GM19452 (cell line): Measurements from ENCODE around the gene ACAD9.
A peak's percentile ranks its signal among the peaks of the same experiment; 100 is the strongest.
"Not testable (repeated sequence)": the region's sequence is repeated elsewhere in the genome, so short reads cannot be mapped to it uniquely, and the experiment has no call there.

Experiments used
- ATAC-seq: cut with Tn5 transposase; IDR thresholded peaks from one replicate; pipeline ENCODE4 v1.9.1; 2021; ENCODE audit not compliant: unreplicated experiment

The ACAD9 gene

GRCh38 chr3:128879125-128879969, at the start of gene ACAD9:
ACAD9 (plus strand) TSS chr3:128879620; CDS start chr3:128879692, 72 bp downstream.
- ATAC-seq, result peak; percentile 84

DNA sequence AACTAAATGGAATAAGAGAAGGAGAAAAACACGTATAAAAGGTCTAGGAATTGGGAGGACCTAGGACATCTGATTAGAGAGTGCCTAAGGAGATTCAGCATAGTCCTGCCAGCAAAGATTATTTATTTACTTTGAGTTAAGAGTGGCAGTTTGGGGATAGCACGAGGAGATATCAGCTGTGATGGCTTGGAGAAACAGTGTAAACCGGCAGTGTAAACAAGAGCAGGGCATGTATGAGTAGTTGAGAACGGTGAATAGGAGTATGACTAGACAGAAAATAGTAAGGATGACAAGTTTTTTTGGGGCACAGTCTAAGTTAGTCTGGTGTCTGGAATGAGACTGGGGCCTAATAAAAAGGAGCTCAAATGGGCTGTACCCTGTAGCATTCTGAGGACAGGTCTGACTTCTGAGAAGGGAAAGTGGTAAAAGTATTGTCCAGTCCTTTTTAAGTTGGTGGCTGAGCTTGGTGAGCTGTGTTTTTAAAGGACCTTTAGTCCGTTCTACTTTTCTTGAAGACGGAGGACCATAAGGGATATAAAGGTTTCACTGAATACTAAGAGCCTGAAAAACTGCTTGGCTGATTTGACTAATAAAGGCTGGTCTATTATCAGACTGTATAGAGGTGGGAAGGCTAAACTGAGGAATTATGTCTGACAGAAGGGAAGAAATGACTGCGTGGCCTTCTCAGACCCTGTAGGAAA, 49.3 kb upstream of the ACAD9 start:
- ATAC-seq, result not testable (repeated sequence)

DNA sequence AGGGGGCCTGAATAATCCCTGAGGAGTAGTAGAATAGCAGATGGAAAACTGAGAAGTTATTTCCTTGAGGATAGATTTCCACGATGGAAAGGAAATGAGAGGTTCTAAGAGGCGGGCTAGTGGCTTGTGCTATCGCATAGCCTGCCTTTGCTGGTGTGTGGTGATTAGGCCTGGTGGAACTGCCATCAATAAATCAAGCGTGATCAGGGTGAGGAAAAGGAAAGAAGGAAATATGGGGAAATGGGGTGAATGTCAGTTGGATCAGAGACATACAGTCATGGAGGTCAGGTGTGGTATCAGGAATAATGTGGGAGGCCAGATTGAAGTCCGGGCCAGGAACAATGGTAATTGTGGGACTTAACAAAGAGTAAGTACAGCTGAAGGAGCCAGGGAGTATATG, 48.7 kb upstream of the ACAD9 start:
- not testable (repeated sequence) for ATAC-seq

DNA sequence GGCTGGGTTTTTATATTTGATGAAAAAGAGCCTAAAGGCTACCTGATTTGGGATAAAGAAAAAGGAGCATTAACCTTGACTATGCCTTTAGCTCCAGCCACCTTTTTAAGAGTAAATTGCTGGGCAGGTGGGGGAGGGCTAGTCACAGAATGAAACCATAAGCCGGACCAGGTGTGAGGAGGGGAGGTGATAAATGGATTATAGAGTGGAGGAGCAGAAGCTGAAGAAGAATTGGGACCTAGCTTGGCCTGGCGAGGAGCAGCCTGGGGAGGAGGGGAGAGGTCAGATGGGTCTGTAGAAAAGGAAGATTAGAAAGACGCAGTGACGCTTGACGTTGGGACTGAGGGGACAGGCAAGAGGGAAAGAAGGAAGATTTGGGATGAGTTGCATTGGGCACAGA, 46.4 kb upstream of the ACAD9 start:
- ATAC-seq, result not testable (repeated sequence)

DNA sequence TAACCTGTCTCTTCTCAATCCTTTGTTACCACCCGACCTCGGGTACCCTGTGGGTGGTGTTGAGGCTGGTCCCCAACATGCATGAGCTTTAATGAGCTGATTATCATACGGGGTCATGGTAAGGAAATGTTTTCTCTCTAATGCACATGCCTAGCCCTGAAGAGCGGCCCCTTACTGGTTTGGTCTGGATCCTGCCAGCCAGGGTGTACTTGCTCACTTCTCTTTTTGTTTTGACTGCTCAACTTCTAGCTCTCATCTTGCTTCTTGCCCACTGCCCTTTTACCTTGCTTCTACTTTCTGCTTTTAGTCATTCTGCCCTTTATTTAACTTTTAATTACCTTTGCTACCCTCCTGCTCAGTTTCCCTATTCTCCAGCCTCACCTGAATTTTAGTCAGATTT, 44.3 kb upstream of the ACAD9 start:
- no peak for ATAC-seq

GRCh38 chr3:128841926-128842920, 37.2 kb upstream of the ACAD9 start:
- no peak for ATAC-seq

GRCh38 chr3:128844502-128844901, 34.9 kb upstream of the ACAD9 start:
- ATAC-seq, result no peak

- ATAC-seq, result no peak
Observed at GRCh38 chr3:128845119-128845777, 34.2 kb upstream of the ACAD9 start.

DNA sequence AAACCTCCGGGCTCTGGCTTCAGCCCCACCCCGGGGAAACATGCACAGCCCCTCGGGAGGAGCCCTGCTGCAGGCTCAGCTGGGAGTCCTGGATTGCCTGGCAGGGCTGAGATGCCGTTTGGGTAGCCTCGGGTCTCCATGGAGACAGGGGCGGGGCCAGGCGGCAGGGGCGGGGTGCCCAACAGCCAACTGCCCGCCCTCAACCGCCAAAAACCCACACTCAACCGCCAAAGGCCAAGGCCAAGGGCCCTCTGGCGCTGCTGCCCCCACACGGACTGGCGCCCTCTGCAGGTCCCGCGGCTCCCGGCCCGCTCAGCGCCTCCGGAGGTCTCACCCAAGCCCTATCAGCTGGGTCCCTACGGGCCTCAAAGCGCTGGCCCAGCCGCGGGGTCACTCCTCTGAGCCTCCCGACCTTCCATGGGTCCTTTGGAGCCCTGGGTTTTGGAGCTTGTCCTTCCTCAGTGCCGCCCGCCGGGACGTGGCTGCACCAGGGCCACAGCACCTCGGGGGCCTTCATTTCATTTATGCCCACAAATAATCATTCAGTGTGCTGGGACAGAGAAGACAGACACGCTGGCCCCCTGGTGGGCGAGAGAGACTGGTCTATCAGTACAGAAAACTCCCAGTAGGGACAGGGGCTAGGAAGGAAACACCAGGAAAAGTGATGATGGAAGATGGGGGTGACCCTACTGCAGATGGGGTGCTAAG, 33.5 kb upstream of the ACAD9 start:
- ATAC-seq, result peak; percentile 82

GRCh38 chr3:128846486-128846891, 32.9 kb upstream of the ACAD9 start:
- ATAC-seq, result no peak

DNA sequence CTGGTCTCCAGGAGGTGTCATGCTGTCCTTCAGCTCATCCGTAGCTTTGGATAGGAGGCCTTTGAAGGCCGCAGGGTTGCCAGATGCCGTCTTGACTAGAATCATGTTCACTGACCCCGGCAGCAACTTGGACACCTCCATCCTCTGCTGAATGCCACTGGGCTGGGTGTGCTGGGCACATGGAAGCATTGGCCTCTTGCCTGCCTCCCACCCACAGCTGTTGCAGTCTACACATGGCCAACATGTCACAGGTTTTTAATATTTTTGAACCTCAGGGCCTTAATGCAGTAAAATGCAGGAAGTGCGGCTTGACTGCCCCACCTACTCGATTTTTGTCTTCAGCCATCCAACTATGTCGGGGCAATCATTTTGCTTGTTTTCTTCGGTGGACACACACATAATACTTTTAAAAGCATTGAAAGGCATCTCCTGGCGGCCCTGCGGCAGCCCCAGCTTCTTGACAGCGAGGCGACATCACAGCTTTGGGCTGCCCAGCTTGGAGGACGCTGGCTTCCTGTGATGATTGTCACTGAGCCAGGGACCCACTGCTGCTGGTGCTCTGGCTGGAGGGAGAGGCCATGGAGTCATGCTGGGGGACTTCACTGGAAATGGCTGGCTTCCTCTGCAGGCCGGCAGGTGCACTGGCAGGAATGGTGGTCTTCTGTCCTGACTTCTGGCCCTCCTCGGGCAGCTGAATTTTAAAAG, 31.6 kb upstream of the ACAD9 start:
- ATAC-seq, result no peak

- no peak for ATAC-seq
Observed at GRCh38 chr3:128848936-128849335, 30.5 kb upstream of the ACAD9 start.

GRCh38 chr3:128849911-128850455, 29.4 kb upstream of the ACAD9 start:
- ATAC-seq, result no peak

DNA sequence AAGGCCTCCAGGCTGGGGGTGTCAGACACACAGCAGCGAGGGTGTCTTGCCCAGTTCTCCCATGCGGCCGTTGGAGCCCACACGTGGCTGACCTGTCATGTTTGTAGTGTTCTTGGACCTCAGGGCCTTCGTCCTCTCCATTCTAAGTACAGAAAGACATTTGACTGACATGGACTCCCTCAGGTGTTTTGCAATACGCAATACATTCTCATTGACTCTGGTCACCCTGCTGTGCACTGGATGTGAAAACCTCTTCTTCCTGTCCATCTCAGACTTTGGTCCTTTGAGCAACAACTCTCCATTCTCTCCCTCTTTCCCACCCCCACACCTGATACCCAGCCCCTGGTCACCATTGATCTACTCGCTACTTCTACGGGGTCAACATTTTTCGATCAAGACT, 28.9 kb upstream of the ACAD9 start:
- no peak for ATAC-seq

DNA sequence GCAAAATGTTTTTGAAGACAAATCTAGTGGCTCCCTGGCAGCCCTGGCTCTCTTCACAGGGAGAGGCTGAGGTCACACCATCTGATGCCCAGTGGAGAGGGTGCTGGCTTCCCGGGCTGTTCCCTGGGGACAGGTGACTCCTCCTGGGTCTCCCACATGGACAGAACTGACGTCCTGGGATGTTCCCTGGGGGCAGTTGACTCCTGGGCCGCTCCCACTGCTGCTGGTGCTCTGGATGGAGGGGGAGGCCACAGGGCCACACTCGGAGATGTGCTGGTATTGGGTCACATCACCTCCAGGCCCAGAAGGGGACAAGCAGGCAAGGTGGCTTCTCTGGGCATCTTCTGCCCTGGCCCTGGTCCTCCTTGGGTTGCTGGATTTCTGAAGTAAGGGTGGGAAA, 27.8 kb upstream of the ACAD9 start:
- ATAC-seq, result no peak

GRCh38 chr3:128853826-128854225, 25.6 kb upstream of the ACAD9 start:
- no peak for ATAC-seq

DNA sequence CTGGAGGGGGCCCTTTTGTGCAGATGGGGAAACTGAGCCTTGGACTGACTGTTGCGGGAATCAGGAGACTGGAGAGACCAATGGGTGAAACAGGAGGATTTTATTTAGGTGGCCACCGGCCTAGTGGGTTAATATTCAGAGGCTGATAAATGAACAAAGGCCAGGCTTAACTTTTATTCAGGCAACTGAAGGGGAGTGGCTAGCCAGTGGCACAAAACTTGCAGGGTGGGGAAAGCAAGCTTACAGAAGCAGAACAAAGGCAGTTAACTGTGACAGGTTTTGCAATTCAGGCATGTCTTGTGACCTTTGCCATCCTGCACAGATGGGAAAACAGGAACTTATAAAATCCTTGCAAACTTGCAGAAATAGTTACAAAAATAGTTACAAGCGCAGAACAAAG, 24.9 kb upstream of the ACAD9 start:
- ATAC-seq, result no peak

DNA sequence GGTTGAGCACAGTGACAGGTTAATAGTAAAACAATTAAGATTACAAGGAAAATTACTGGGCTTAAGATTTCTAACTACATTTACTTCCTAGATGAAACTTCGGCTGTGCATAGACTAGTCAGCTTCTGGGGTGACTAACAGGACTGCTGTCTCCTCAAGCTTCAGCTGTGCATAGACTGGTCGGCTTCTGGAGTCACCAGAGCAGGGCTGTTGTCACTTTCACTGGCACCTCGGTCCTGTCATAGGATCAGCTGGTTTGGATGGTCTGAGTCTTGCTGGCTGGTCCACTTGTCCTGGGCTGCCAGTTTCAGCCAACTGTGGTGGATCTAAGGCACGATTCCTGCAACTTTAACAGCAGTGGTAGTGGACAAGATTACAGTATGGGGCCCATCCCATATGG, 23.9 kb upstream of the ACAD9 start:
- ATAC-seq, result no peak

DNA sequence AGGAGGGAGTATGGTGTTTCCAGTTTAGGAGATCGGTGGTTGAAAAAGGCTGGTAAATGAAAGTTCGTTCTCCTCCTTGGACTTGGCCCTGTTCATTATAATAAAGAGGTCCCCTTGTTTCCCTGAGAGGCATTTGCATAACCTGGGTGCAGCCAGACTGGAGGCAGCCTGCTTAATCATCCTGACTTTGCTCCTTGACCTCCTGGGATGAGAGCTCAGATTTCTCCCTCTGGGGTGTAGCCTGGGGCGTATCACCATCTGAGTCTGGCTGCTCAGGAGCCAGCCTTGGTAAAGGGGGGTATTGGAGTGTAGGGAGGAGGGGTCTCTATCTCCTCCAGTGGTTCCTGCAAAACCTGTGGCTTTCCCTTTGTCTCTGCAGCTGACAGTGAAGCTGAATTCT, 21.3 kb upstream of the ACAD9 start:
- no peak for ATAC-seq
